Endothelial cell (in vitro differentiated cells): ENCODE measurements around the gene SLC16A3. TPM values are rescaled to one million over a fixed set of nuclear protein-coding genes. Genes with fewer than 3 reads are reported as not detected.

Experiments used
- DNase-seq: peaks from one replicate; pipeline ENCODE4 v3.0.0; 2021; ENCODE audit warnings: low spot score
- H3K27ac Mint-ChIP-seq: one replicate; pipeline ENCODE4 v1.8.0; 2021; ENCODE audit warnings: mixed read lengths, inconsistent platforms; ENCODE audit not compliant: unreplicated experiment
- H3K27me3 Mint-ChIP-seq: one replicate; pipeline ENCODE4 v1.8.0; 2021; ENCODE audit warnings: mild to moderate bottlenecking, moderate library complexity, mixed read lengths, inconsistent platforms; ENCODE audit not compliant: unreplicated experiment
- H3K36me3 Mint-ChIP-seq: one replicate; pipeline ENCODE4 v1.8.0; 2021; ENCODE audit warnings: mild to moderate bottlenecking, low read depth, mixed read lengths, inconsistent platforms; ENCODE audit not compliant: unreplicated experiment
- H3K4me1 Mint-ChIP-seq: one replicate; pipeline ENCODE4 v1.8.0; 2021; ENCODE audit warnings: mild to moderate bottlenecking, mixed read lengths, inconsistent platforms; ENCODE audit not compliant: unreplicated experiment
- H3K4me3 Mint-ChIP-seq: one replicate; pipeline ENCODE4 v1.8.0; 2021; ENCODE audit warnings: mild to moderate bottlenecking, mixed read lengths, inconsistent platforms; ENCODE audit not compliant: unreplicated experiment
- H3K9me3 Mint-ChIP-seq: one replicate; pipeline ENCODE4 v1.8.0; 2021; ENCODE audit warnings: mixed read lengths, inconsistent platforms; ENCODE audit not compliant: unreplicated experiment
- CTCF ChIP-seq: fragments of 200-600 bp; sonication (generic); IDR thresholded peaks from one replicate; pipeline ENCODE4 v1.5.0; 2021; ENCODE audit warnings: antibody characterized with exemption; ENCODE audit not compliant: unreplicated experiment
- microRNA-seq: library from miRNA; unstranded; fragments of <30 nt; microRNA quantifications from one replicate; pipeline ENCODE4, GENCODE V29; 2020; ENCODE audit not compliant: unreplicated experiment
- total RNA-seq: library from RNA; stranded (reverse); fragmentation: NEBNext Ultra II Directional; extraction: Animal tissue kit (Norgen Biotek cat#: 25700); gene quantifications from one replicate; pipeline ENCODE4 v1.2.1, GENCODE V29; 2021; ENCODE audit not compliant: unreplicated experiment

SLC16A3 gene
- total RNA-seq, 1 donor from 2014 or later = 76.2 TPM

DNA sequence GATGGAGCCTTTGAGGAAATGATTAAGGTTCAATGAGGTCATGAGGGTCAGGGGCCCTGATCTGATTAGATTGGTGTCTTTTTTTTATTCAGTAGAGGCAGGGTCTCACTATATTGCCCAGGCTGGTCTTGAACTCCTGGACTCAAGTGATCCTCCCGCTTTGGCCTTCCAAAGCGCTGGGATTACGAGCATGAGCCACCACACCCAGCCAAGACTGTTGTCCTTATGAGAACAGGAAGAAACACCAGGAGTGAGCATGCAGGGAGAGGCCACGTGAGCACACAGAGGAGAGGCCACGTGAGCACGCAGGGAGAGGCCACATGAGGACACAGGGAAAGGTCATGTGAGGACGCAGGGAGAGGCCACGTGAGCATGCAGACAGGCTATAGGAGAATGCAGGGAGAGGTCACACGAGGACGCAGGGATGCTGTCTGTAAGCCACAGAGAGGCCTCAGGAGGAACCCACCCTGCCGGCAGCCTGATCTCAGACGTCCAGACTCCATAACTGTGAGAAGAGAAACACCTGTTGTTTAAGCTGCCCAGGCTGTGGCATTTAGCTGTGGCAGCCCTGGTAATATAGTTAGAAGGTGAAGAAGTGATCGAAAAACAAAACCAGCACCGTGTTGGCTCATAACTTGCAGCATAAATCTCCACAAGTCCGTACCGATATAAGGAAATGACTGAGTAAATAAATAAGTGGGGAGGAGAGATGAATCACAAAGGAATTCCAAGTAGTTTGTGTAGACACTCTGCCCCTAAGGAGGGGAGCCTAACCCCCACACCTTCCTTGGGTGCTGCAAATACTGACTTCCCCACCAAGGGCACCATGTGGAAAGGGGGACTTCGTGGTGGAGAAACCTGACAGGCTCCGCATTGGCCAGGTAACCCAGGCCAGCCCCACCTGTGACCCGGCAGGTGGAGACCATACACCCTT lies 59.3 kb downstream of the SLC16A3 start:
- Mint-ChIP-seq H3K4me1 (no peaks in the 10 kb centered on the region), H3K4me3 (no peak overlapping the region), H3K27ac (no peak overlapping the region), H3K9me3 (no peaks in the 10 kb centered on the region), H3K36me3 (peaks cover 4% of the 10 kb centered on the region), H3K27me3 (peaks cover 3% of the 10 kb centered on the region)
- DNase-seq = no peak
- TF ChIP-seq CTCF = no peak

Small RNA genes lying within 50 kb of the gene (microRNA-seq; reads per million reads assigned to microRNA genes)
- 0.90 reads per million, percentile 9 among the genes with 10 or more reads in this experiment for gene MIR6787

Other genes with a start within 250 kb of the SLC16A3 start
- 42.9 TPM for gene CENPX, start 206.2 kb upstream of the SLC16A3 start, total RNA-seq
- 12.2 TPM for gene LRRC45, start 205.7 kb upstream of the SLC16A3 start, total RNA-seq
- gene RAC3, start 197.4 kb upstream of the SLC16A3 start, total RNA-seq = 24.0 TPM
- 30.8 TPM for gene DCXR, start 191.3 kb upstream of the SLC16A3 start, total RNA-seq
- 19.7 TPM for gene RFNG, start 177.2 kb upstream of the SLC16A3 start, total RNA-seq
- 80.0 TPM for gene GPS1, start 177.1 kb upstream of the SLC16A3 start, total RNA-seq
- 74.1 TPM for gene DUS1L, start 163.2 kb upstream of the SLC16A3 start, total RNA-seq
- gene FASN, start 130.8 kb upstream of the SLC16A3 start, total RNA-seq = 400 TPM
- 37.2 TPM for gene CCDC57, start 16.2 kb upstream of the SLC16A3 start, total RNA-seq
- 149 TPM for gene CSNK1D, start 44.7 kb downstream of the SLC16A3 start, total RNA-seq
- not detected for gene CD7, start 88.6 kb downstream of the SLC16A3 start, total RNA-seq
- not detected for gene SECTM1, start 104.7 kb downstream of the SLC16A3 start, total RNA-seq
- 0.26 TPM for gene TEX19, start 130.2 kb downstream of the SLC16A3 start, total RNA-seq
- gene UTS2R, start 142.7 kb downstream of the SLC16A3 start, total RNA-seq = not detected
- 22.0 TPM for gene HEXD, start 189.3 kb downstream of the SLC16A3 start, total RNA-seq
- 15.7 TPM for gene OGFOD3, start 189.5 kb downstream of the SLC16A3 start, total RNA-seq
- gene CYBC1, start 221.7 kb downstream of the SLC16A3 start, total RNA-seq = 75.7 TPM
- 88.7 TPM for gene NARF, start 229.7 kb downstream of the SLC16A3 start, total RNA-seq